Measurements from ENCODE around the gene DLG2.
"Not testable (repeated sequence)": the region's sequence is repeated elsewhere in the genome, so short reads cannot be mapped to it uniquely, and the experiment has no call there.

DLG2 gene

DNA sequence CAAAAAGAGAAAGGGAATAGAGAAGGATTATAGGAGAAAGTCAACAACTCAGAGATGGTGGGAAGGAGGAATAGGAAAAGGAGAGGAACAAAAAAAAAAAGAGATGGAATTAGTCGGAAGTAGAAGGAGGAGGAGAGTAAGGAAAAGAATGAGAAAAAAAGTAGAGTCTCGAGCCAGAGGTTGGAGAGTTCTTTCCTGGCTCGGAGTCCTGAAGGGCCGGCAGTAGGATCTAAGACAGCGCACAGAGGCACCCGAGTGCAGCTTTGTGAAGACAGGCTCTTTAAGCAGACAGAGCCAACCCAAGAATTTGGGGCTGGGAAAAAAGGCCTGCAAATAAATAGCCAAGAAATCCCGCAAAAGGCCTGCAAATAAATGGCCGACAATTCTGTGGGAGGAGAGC, 2170.6 kb downstream of the DLG2 start:
- DNase-seq = no peak

DNA sequence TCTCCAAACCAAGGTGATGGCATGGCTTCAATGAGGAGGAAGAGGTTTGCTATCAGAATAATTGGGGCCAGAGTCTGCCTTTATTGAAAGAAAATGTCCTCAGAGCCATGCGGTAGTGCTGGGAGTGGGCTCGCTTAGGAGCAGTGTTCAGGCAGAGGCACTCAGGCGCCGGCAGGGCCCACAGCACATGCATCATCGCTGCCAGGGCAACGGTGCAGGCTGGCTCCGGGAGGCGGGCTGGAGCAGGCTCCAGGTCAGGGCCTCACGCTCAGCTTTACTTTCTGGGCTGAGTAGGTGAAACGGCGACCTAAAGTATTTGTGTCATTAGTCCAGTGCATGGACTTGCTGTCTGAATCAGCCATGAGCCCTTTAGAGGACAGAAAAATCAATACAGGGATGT, 2171.1 kb downstream of the DLG2 start:
- no peak for DNase-seq

DNA sequence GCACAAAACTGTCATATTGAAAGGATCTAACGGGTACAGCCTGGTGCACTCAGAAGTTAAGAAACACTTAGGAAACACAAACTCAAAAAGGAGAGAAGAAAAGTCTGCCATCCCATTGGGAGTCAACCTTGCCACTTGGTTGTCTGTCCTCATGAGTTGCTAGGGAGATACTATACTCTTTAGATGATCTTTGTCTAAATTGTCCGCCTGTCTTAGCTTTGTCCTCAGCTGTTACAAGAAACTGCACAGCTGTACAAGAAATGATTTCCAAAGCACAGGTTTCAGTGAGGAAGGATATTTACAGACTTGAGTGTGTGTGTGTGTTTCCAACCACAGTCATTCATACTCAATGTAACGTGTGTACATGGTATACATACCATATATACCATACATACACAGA, 2171.8 kb downstream of the DLG2 start:
- DNase-seq = no peak

DNA sequence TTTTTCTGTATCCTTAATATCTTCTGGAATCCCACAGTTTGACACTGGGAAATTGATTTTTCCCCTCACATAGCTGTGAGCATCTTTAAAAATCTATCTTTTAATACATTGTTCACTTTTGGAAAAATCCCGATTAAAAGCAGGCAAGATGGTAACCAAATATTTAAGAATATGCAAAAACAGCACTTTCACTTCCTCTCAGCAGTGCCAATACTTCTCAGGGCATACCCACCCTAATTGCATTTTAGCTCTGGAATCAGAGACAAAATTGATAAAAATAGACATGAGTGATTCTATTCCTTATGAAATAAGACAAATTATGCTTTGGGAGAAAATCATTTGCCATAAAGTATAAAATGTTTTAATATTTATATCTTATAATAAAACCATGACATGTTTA, 2172.5 kb downstream of the DLG2 start:
- DNase-seq = no peak

DNA sequence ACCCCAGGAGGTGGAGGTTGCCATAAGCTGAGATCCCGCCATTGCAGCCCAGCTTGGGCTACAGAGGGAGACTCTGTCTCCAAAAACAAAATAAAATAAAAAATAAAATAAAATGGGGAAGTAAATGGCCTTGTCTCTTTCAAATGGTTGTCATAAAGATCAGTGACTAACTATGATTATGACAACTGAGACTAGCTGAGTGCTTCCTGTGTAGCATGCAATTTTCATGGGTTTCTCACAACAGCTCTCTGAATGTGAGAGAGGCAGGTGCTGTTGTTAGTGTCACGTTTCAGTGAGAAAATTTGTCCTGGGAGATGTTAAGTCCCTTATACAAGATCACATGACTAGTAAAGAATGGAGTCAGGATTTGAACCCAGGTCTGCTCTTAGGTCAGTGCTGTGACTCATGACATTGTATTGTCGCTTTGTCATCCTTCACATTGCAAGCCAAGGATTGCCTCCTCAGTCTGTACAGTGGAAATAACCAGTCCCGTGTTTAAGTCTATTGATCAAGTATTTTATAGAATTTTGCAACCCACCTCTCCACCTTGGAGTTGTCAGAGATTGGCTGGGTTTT, 2177.7 kb downstream of the DLG2 start:
- DNase-seq = peak in 1 of 2 experiments; percentile 6

DNA sequence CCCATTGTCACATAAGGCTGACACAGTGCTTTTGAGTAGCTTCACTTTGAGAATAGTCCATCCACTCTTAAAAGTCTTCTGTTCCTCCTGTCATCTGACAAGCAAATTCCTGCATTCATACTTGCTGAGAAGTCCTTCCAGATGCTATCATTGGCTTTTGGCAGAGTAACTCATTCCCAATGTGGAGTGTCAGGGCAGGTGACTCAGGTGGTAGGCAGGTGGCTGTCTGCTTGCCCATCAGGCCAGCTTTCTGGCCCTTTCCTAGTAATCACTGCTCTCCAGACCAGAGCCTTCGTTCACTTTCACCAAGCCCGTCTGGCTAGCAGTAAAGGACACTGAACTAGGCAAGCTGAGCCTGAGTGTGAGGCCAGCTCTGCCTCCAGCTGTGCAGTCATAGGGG, 2178.5 kb downstream of the DLG2 start:
- DNase-seq = no peak

DNA sequence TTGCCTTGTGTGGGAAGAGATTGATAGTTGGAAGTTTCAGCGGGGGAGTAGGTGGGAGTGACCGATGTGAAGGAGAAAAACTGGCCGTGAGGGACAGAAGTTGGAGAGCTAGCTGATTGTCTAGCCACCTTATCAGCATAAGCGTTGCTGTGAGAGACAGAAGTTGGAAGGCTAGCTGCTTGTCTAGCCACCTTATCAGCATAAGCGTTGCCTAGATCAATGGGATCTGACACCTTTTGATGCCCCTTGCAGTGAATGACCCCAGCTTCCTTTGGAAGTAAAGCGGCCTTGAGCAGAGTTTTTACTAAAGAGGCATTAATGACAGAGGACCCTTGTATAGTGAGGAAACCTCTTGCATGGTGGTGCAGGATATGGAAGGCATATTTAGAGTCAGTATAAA, 2183.3 kb downstream of the DLG2 start:
- DNase-seq = not testable (repeated sequence)

DNA sequence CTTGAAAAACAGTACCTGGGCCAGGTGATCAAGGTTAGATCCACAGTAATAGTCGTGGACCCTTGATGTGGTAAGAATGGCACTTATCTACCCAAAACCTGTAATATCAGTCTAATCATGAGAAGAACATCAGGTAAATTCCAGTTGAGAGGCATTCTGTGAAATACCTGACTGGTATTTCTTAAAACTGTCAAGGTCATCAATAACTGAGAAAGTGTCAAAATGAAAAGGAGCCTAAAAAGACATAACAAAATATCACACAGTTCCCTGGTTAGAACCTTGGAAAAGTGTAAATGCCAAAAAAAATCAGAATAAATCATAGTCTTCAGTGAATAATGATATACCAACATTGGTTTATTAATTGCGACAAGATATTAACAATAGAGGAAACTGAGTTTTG, 2185.5 kb downstream of the DLG2 start:
- DNase-seq = no peak

DNA sequence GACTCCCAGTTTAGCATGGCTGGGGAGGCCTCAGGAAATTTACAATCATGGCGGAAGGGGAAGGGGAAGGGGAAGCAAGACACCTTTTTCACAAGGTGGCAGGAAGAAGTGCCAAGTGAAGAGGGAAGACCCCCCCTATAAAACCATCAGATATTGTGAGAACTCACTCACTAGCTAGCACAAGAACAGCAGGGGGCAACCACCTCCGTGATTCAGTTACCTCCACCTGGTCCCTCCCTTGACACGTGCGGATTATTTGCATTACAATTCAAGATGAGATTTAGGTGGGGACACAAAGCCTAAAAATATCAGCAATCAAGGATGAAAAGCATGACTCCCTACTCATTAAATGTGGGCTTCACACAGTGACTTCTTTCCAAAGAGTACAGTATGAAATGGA, 2186.0 kb downstream of the DLG2 start:
- DNase-seq = peak in 1 of 2 experiments; percentile 1

DNA sequence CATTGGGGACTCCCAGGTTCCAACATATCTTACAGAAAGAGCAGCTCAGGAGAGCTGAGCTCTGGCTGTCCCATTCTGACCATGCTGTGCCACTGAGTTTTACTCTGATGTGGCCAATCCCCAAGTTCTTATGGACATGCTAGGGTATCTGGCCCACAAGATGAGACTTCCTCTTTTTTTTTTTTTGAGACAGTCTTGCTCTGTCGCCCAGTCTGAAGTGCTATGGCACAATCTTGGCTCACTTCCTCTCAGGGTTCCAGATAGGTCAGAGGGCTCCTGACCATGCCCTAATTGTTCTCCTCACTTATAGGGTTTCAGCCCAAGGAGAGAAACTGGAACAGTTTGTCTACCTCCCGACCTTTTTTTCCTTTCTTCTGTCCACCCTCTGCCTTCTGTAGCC, 2188.7 kb downstream of the DLG2 start:
- no peak for DNase-seq

DNA sequence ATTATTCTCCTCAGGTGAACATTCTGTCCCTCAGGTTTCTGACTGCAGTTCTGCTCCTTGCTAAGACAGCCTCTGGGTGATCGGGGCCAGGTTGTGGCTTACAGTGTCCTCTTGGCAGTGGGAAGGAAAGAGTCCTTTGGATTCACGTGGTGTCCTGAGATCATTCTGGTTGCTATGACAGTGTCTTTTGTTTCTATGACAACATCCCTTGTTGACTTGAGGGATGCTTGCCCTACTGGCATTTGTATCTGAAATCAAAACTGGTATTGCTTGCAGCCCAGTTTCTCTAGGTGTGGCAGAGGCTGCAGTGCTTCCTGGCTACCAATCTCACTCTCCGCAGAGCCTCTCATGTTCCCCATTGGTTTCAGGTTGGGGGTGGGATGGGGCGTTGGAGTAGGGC, 2189.2 kb downstream of the DLG2 start:
- DNase-seq = no peak

DNA sequence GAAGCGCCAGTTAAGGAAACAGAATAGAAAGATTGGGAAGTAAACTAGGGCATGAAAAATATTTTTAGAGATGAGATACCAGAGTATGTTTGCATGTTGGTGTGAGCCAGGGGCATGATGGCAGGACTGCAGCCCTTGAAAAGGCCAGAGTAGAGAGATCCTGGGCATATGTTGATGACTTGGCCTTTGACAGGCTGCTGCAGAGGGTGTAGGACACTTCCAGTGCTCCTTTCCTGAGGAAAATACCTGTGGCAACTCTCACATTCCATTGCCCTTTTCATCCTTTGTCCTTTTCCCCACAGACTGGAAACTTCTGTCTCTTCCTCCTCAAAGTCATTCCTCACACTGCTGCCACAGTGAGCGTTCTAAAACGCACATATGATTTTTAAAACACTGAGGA, 2190.3 kb downstream of the DLG2 start:
- DNase-seq = no peak

DNA sequence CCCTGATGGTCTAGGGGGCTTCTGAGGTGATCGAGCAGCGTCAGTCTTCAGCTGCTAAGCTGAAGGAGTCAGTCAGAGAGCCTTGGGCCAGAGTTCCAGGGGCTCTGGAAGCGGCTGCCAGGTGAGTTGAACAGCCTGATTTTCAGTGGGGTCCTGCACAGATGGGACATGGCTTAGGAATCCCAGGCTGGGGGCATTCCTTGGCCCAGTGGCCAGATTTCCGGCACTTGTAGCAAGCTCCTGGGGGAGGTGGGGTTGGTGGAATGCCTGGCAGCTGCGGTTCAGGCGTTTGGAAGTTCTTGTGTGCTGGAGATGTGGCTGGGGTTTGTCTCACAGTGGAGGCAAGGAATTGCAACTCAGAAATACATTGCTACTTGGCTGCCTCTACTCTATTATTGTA, 2192.3 kb downstream of the DLG2 start:
- not testable (repeated sequence) for DNase-seq

DNA sequence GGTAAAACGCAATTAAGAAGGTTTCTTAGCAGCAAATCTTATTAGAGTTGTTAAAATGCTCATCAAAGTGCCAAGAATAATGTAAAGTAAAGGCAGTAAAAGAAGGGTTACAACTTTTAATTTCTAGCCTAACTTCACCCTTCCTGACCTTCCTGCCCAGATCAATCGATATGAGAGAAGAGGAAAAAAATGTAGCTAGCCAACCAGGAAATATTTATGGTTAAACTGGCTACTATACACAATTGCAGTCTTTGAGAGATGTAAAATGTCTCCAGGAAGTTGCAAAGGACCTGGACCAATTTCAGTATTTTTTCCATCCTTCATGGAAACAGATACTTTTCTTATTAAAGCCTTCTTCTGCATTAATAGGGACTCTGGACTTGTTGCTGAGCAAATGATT, 2199.2 kb downstream of the DLG2 start:
- no peak for DNase-seq

DNA sequence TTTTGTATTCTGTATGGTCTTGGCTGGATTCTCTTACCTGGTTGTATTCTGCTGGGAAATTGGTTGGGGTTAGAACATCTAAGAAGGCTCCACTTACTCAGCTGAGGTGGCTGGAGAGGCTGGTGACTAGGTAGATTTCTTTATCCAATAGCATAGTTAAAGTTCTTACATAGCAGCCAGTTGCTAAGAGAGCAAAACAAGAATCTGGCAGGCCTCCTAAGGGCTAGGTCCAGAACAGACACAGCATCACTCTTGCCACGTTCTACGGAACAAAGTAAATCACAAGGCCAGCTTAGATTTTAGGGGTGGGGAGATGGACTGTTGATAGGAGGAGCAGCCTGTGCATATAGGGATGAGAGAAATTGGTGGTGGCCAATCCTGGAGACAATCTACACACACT, 2199.6 kb downstream of the DLG2 start:
- no peak for DNase-seq

DNA sequence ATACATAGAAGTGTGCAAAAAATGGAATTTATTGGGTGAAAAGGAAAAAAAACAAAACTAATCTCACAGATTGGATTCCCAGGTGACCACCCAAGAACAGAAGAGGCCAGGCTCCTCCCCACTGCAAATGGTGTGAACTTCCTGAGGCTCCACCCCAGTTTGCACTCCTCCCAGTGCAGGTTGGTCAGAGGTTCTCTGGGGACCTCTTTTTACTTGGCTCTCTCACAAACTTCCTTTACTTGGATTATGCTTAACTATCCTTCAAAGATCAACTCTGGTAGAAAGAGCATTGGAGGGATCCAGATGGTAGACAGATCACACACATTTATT, 2202.0 kb downstream of the DLG2 start:
- DNase-seq = no peak

DNA sequence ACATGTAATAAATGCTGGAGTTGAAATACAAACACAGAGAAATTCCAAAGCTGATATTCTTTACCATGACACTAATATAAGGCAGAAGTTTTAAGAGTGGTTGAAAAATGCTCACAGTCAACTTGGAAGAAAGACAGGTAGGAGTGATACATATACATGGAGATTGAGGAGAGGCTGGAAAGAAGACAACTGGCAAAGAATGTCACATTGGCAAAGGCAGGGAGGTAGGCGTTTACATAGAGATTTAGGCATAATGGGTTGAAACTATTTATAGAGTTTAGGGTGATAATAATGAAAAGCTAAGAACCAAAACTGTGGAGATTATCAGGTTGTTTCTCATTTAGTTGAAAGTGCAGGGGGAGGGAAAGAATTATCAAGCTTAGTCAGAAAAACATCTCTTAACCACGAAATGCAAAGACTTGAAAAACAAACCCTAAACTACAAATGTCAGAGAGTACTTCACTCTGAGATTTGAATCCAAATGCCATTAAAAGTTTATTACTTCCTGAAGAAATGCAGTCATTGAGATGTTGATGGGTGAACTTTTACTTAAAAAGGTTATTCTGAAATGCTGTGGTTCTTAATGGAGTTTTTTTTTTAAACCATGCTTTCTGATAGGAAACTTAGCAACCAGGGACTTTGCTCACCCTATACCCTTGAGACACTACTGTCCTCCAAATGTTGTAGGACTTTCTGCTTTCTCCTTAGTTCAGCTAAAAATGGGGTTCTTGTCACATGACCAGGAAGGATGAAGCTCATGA, 2202.6 kb downstream of the DLG2 start:
- no peak for DNase-seq

DNA sequence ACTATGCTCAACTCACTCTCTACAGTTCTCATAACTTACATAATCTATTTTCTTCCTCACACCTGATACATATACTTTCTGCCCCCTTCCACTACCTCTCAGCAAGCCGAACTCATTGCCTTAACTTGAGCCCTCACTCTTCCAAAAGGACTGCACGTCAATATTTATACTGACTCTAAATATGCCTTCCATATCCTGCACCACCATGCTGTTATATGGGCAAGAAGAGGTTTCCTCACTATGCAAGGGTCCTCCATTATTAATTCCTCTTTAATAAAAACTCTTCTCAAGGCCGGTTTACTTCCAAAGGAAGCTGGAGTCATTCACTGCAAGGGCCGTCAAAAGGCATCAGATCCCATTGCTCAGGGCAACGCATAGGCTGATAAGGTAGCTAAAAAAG, 2204.5 kb downstream of the DLG2 start:
- not testable (repeated sequence) for DNase-seq

DNA sequence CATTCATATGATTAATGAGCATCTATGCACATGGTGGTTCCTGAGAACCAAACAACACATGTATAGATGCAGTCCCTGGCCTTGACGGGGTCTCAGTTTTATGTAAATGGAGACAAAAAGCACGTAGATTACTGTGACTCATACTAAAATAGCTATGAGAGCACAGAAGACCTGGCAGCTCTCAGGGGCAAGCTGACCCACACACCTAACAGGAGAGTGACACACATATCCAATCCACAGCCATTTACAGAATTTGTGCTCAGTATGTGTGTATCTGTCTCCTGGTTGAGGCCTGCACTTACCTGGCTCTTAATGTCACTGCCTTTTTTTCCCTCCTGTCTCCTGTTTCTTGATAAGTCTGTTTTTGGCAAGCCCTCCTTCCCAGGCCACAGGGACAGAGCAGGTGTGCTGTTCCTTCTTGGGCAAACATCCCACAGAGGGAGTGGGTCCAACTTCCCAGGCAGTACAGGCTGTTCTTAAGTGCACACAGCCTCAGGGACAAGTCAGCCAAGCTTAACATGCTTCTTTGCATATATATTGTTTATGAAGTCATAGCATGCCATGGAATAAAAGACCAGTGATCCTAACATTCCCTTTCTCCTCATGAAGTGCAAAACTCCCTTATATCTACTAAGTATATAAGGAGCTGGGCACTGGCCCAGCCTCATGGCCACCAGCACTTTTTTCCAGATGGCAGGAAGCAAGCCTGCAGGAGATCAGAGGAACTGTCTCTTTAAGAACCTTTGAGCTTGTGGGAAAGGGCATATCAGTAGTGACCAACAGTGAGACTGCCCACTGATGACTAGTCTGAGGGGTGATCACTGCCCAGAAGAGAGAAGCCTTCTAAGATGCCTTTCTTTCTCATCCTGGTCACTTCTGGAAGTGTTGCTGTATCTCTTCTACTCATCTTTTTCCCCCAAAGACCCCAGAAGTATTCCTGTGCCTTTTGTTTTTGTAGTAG, 2216.3 kb downstream of the DLG2 start:
- DNase-seq = no peak

DNA sequence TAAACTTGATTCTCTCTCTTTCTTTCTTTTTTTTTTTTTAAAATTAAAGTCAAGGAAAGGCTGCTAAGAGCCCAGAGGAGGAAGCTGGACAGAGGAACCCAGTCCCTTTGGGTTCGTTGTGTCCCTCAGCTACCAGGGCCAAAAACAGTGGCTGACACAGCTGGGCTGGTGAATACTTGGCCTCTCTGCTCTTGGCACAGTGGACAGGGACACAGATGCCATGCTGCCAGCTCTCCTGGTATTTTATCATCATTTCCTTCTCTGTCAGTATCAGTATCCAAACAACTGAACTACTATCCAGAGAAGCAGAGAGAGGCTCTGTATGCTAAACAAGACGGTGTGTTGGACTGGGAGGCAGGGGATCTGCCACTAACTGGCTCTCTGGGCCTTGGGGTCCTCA, 2217.3 kb downstream of the DLG2 start:
- no peak for DNase-seq

DNA sequence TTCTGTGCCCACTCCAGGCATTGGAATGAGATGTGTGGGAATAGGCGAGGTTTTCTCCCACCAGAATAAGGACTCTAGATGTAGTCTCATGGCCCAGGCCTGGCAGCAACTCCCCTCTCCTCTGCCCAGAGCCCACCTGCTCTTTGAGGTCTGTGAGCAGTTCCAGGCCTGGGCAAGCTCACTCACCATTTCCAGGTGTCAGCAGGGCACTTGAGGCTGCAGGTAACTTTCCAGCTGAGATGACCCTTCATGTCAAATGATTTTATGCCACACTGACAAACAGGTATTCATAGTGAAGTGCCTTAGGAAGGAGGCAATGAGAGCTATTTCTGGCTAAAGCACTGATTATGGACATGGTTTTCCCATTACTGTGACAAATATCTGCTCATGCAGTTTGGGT, 2217.7 kb downstream of the DLG2 start:
- no peak for DNase-seq

DNA sequence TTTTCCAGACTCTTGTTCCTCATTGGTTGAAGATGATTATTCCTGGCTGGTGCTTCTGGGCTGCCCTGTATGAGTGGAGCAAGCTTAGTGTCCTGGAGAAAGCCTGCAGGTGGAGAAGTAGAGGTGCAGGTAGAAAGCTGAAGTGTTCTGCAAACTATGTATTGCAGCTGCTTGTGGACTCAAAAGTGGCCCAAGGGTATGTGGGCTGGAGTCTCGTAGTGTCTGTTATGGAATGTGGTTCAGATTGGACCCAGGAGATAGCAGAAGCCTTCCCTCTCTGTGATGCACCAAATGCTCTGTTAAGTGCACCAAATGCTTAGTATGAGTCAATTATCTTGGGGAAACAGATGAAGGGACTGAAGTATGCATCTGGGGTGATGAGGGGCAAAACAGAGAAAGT, 2218.2 kb downstream of the DLG2 start:
- DNase-seq = no peak
